Measurements from ENCODE around the gene GPR135. TPM values are rescaled to one million over a fixed set of nuclear protein-coding genes. Genes with fewer than 3 reads are reported as not detected.

The GPR135 gene
- total and polyA plus RNA-seq, 4 donors = 5.7 to 8.4 (median 6.3) TPM

Other genes with a start within 250 kb of the GPR135 start
- 10 to 100 TPM; 25.5 to 37.3 TPM for gene L3HYPDH, start 19.0 kb upstream of the GPR135 start, total RNA-seq
- gene L3HYPDH, start 19.0 kb upstream of the GPR135 start, polyA plus RNA-seq (ENCODE audit: insufficient read length in 2 of 2) = 10 to 100 TPM; 24.6 to 27.8 TPM
- 100 to 1,000 TPM in 1 of 2 donors, 10 to 100 TPM in 1; 84.6 to 121 TPM for gene JKAMP, start 19.1 kb upstream of the GPR135 start, total RNA-seq
- gene JKAMP, start 19.1 kb upstream of the GPR135 start, polyA plus RNA-seq (ENCODE audit: insufficient read length in 2 of 2) = 10 to 100 TPM; 66.1 to 76.8 TPM
- gene CCDC175, start 111.4 kb upstream of the GPR135 start, total RNA-seq = 1 to 10 TPM; 1.1 to 1.5 TPM
- gene CCDC175, start 111.4 kb upstream of the GPR135 start, polyA plus RNA-seq (ENCODE audit: insufficient read length in 2 of 2) = under 1 TPM; 0.56 to 0.68 TPM